ELR (cell line): ENCODE measurements around the gene PHACTR1.

Experiments
- DNase-seq: peaks from one replicate; pipeline ENCODE4 v3.0.0-alpha.2; 2015; ENCODE audit warnings: low read depth

PHACTR1 gene

GRCh38 chr6:13191461-13191860 is 474.9 kb downstream of the PHACTR1 start:
- DNase-seq: no peak

- DNase-seq: peak; percentile 66
Measured at GRCh38 chr6:13194852-13195251, 478.3 kb downstream of the PHACTR1 start.

GRCh38 chr6:13195803-13196202 is 479.2 kb downstream of the PHACTR1 start:
- DNase-seq: no peak

- DNase-seq: no peak
Measured at GRCh38 chr6:13198168-13198567, 481.6 kb downstream of the PHACTR1 start.

GRCh38 chr6:13201336-13201735 is 484.8 kb downstream of the PHACTR1 start:
- DNase-seq: no peak

GRCh38 chr6:13203145-13203544 is 486.6 kb downstream of the PHACTR1 start:
- DNase-seq: no peak

- no peak for DNase-seq
Measured at GRCh38 chr6:13205106-13205505, 488.5 kb downstream of the PHACTR1 start.

- no peak for DNase-seq
Measured at GRCh38 chr6:13212096-13212495, 495.5 kb downstream of the PHACTR1 start.

GRCh38 chr6:13212538-13212937 is 496.0 kb downstream of the PHACTR1 start:
- no peak for DNase-seq

- no peak for DNase-seq
Measured at GRCh38 chr6:13215390-13215789, 498.8 kb downstream of the PHACTR1 start.

GRCh38 chr6:13216236-13217014 is 499.9 kb downstream of the PHACTR1 start:
- no peak for DNase-seq

GRCh38 chr6:13217206-13217905 is 500.8 kb downstream of the PHACTR1 start:
- peak; percentile 27 for DNase-seq

GRCh38 chr6:13220266-13220665 is 503.7 kb downstream of the PHACTR1 start:
- no peak for DNase-seq

- no peak for DNase-seq
Measured at GRCh38 chr6:13222048-13222447, 505.5 kb downstream of the PHACTR1 start.

- DNase-seq: no peak
Measured at GRCh38 chr6:13226071-13226470, 509.5 kb downstream of the PHACTR1 start.

- DNase-seq: no peak
Measured at GRCh38 chr6:13228264-13229204, 512.0 kb downstream of the PHACTR1 start.

GRCh38 chr6:13229205-13230085 is 512.9 kb downstream of the PHACTR1 start:
- peak; percentile 8 for DNase-seq

GRCh38 chr6:13233106-13233505 is 516.5 kb downstream of the PHACTR1 start:
- DNase-seq: no peak

- DNase-seq: peak; percentile 88
Measured at GRCh38 chr6:13234130-13234529, 517.6 kb downstream of the PHACTR1 start.

- DNase-seq: no peak
Measured at GRCh38 chr6:13235339-13235738, 518.8 kb downstream of the PHACTR1 start.

- DNase-seq: no peak
Measured at GRCh38 chr6:13237318-13237717, 520.8 kb downstream of the PHACTR1 start.
